HEK293 (cell line): Measurements from ENCODE around the gene TRAP1.

Experiments
- CTCF ChIA-PET: fragments of 350-600 bp; formaldehyde crosslinking; extraction: SDS; loops from one replicate; lab custom pipeline; 2021; ENCODE audit warnings: antibody characterized with exemption; lab: Yijun Ruan, JAX
- POLR2A ChIA-PET: fragments of 300-600 bp; formaldehyde crosslinking; extraction: SDS; loops from one replicate; lab custom pipeline; 2020; ENCODE audit warnings: antibody characterized with exemption, inconsistent platforms; lab: Yijun Ruan, JAX
- H3K27ac ChIP-seq: fragments of 200-500 bp; sonication (Bioruptor generic); 2 replicates; pipeline ENCODE4 v1.5.1; 2014; ENCODE audit warnings: low read depth, low read length, control low read depth, inconsistent platforms; ENCODE audit errors: extremely low read depth
- H3K36me3 ChIP-seq, 2 experiments: fragments of 200-500 bp in 1 of 2; sonication (Bioruptor generic) in 1 of 2; 1 replicate in 1 of 2; 2 replicates in 1 of 2; pipeline ENCODE4 v1.5.1; 2014 to 2017; ENCODE audit warnings: inconsistent platforms in 2 of 2, low read length in 2 of 2; ENCODE audit not compliant: control insufficient read depth in 2 of 2, insufficient read depth in 1 of 2
- H3K4me1 ChIP-seq: fragments of 200-500 bp; sonication (Bioruptor generic); 2 replicates; pipeline ENCODE4 v1.5.1; 2014; ENCODE audit warnings: mild to moderate bottlenecking, low read length, inconsistent platforms; ENCODE audit not compliant: control insufficient read depth, insufficient read depth
- H3K4me3 ChIP-seq: 2 replicates; pipeline ENCODE4 v1.5.1; 2011; ENCODE audit warnings: low read depth, mild to moderate bottlenecking, control low read depth, low read length, moderate library complexity
- H3K9me3 ChIP-seq: fragments of 200-500 bp; sonication (Bioruptor generic); 2 replicates; pipeline ENCODE4 v1.5.1; 2014; ENCODE audit warnings: low read depth, low read length, inconsistent platforms; ENCODE audit not compliant: control insufficient read depth, insufficient read depth
- FEZF1 ChIP-seq: fragments of 450-650 bp; formaldehyde crosslinking; IDR thresholded peaks from 2 replicates; pipeline ENCODE4 v1.5.1; 2016; ENCODE audit warnings: missing biosample characterization, missing genetic modification characterization
- GLI4 ChIP-seq: fragments of 450-650 bp; formaldehyde crosslinking; IDR thresholded peaks from 2 replicates; pipeline ENCODE4 v1.5.1; 2016; ENCODE audit warnings: missing biosample characterization, missing genetic modification characterization
- PRDM1 ChIP-seq: fragments of 450-650 bp; formaldehyde crosslinking; IDR thresholded peaks from 2 replicates; pipeline ENCODE4; 2016; ENCODE audit warnings: missing biosample characterization, missing genetic modification characterization
- SALL2 ChIP-seq: fragments of 450-650 bp; formaldehyde crosslinking; IDR thresholded peaks from 2 replicates; pipeline ENCODE4 v1.5.0; 2017; ENCODE audit warnings: missing biosample characterization, mild to moderate bottlenecking, missing genetic modification characterization, borderline replicate concordance
- ZBTB8A ChIP-seq: fragments of 450-650 bp; formaldehyde crosslinking; IDR thresholded peaks from 2 replicates; pipeline ENCODE4 v1.5.1; 2016; ENCODE audit warnings: missing biosample characterization, missing genetic modification characterization
- ZNF184 ChIP-seq: fragments of 450-650 bp; IDR thresholded peaks from 2 replicates; pipeline ENCODE4 v1.5.1; 2018; ENCODE audit warnings: missing biosample characterization, mild to moderate bottlenecking, missing genetic modification characterization
- ZNF23 ChIP-seq: fragments of 450-650 bp; formaldehyde crosslinking; IDR thresholded peaks from 2 replicates; pipeline ENCODE4 v1.5.1; 2016; ENCODE audit warnings: missing biosample characterization, missing genetic modification characterization, borderline replicate concordance
- ZNF660 ChIP-seq: fragments of 450-650 bp; IDR thresholded peaks from 2 replicates; pipeline ENCODE4 v1.5.1; 2018; ENCODE audit warnings: missing biosample characterization, mild to moderate bottlenecking, missing genetic modification characterization
- ZNF664 ChIP-seq: fragments of 450-650 bp; formaldehyde crosslinking; IDR thresholded peaks from 2 replicates; pipeline ENCODE4 v1.5.1; 2016; ENCODE audit warnings: missing biosample characterization, missing genetic modification characterization
- ZNF76 ChIP-seq: fragments of 450-650 bp; formaldehyde crosslinking; IDR thresholded peaks from 2 replicates; pipeline ENCODE4; 2016; ENCODE audit warnings: low read depth, missing biosample characterization, missing genetic modification characterization, borderline replicate concordance
- ZNF776 ChIP-seq: fragments of 450-650 bp; formaldehyde crosslinking; IDR thresholded peaks from 2 replicates; pipeline ENCODE4 v1.5.0; 2017; ENCODE audit warnings: missing biosample characterization, missing genetic modification characterization, borderline replicate concordance
- ZNF791 ChIP-seq: fragments of 450-650 bp; formaldehyde crosslinking; IDR thresholded peaks from 2 replicates; pipeline ENCODE4 v1.5.1; 2016; ENCODE audit warnings: missing biosample characterization, missing genetic modification characterization
- TF ChIP-seq, protein P1 (sequence below): fragments of 450-650 bp; formaldehyde crosslinking; IDR thresholded peaks from 2 replicates; pipeline ENCODE4 v1.5.1; 2016; ENCODE audit warnings: missing biosample characterization, missing genetic modification characterization
- TF ChIP-seq, protein P2 (sequence below): fragments of 450-650 bp; IDR thresholded peaks from 2 replicates; pipeline ENCODE4 v1.5.1; 2018; ENCODE audit warnings: missing biosample characterization, missing genetic modification characterization
- TF ChIP-seq, protein P3 (sequence below): fragments of 450-650 bp; formaldehyde crosslinking; IDR thresholded peaks from 2 replicates; pipeline ENCODE4 v1.5.1; 2017; ENCODE audit warnings: missing biosample characterization, missing genetic modification characterization
- TF ChIP-seq, protein P4 (sequence below): fragments of 450-650 bp; formaldehyde crosslinking; IDR thresholded peaks from 2 replicates; pipeline ENCODE4 v1.5.1; 2016; ENCODE audit warnings: missing biosample characterization, missing genetic modification characterization, borderline replicate concordance
- TF ChIP-seq, protein P5 (sequence below): fragments of 450-650 bp; formaldehyde crosslinking; IDR thresholded peaks from 2 replicates; pipeline ENCODE4 v1.5.1; 2016; ENCODE audit warnings: missing biosample characterization, missing genetic modification characterization
- TF ChIP-seq, protein P6 (sequence below): fragments of 450-650 bp; formaldehyde crosslinking; IDR thresholded peaks from 2 replicates; pipeline ENCODE4 v1.5.1; 2016; ENCODE audit warnings: missing biosample characterization, missing genetic modification characterization, low read depth
- TF ChIP-seq, protein P7 (sequence below): IDR thresholded peaks from 2 replicates; pipeline ENCODE4 v1.6.1; 2011; ENCODE audit warnings: mild to moderate bottlenecking, low read depth, low read length, borderline replicate concordance

TRAP1 gene

DNA sequence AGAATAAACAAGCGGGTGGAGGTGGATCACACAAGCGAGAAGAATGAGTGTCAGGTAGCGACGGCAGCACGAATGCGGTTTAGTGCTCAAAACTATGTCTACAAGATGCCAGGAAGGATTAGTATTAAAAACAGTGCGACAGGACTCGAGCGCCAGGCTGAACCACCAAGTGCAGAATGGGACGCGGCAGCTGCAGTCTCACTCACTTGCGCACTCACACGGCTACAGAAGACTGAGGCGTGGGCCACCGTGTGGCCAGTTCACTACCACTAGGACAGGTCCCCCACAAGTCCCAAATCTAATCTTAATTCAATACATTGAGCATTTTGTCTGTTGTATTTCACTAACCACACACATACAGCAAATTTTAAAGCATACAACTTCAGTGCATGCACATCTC is 35.7 kb upstream of the TRAP1 start:
- CTCF ChIA-PET, result no interaction called here

DNA sequence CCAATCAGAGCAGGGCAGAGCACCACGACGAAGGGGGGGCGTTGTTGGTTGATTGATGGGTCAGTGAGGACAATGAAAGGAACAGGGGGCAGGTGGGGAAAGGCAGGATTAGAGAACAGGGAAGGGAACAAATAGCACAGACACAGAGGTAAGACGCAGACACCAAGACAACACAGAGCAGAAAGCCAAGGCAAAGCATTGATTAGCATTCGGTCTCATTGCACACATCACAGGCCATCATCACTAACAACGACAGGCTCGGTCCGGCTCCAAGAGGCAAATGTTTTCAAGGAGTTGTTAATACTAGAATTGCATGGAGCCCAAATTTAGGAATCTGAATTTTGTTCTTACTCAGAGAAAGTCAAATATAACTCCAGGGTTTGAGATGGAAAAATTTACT is 34.6 kb upstream of the TRAP1 start:
- CTCF ChIA-PET, result interaction anchor here (0.6 kb wide), 1 partner anchor 19 kb away, joined by 6 read pairs; no protein-coding TSS in a partner anchor
- Histone ChIP-seq H3K4me1 (no peaks in the 10 kb centered on the region), H3K27ac (no peak overlapping the region), H3K36me3 (peaks cover 16 to 81% of the 10 kb centered on the region in 2 experiments), H3K4me3 (no peak overlapping the region)
- POLR2A ChIA-PET, result no interaction called here
- TF ChIP-seq ZNF791 (tag by site-specific recombination) (no peak), ZNF184 (tag by site-specific recombination) (no peak), ZNF76 (tag by site-specific recombination) (no peak), GLI4 (tag by site-specific recombination) (no peak), SALL2 (tag by site-specific recombination) (no peak), FEZF1 (no peak), ZNF23 (no peak), PRDM1 (no peak), ZBTB8A (tag by site-specific recombination) (no peak)
- TF ChIP-seq, protein P1, sequence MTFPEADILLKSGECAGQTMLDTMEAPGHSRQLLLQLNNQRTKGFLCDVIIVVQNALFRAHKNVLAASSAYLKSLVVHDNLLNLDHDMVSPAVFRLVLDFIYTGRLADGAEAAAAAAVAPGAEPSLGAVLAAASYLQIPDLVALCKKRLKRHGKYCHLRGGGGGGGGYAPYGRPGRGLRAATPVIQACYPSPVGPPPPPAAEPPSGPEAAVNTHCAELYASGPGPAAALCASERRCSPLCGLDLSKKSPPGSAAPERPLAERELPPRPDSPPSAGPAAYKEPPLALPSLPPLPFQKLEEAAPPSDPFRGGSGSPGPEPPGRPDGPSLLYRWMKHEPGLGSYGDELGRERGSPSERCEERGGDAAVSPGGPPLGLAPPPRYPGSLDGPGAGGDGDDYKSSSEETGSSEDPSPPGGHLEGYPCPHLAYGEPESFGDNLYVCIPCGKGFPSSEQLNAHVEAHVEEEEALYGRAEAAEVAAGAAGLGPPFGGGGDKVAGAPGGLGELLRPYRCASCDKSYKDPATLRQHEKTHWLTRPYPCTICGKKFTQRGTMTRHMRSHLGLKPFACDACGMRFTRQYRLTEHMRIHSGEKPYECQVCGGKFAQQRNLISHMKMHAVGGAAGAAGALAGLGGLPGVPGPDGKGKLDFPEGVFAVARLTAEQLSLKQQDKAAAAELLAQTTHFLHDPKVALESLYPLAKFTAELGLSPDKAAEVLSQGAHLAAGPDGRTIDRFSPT (tag by site-specific recombination), result no peak
- TF ChIP-seq, protein P2, sequence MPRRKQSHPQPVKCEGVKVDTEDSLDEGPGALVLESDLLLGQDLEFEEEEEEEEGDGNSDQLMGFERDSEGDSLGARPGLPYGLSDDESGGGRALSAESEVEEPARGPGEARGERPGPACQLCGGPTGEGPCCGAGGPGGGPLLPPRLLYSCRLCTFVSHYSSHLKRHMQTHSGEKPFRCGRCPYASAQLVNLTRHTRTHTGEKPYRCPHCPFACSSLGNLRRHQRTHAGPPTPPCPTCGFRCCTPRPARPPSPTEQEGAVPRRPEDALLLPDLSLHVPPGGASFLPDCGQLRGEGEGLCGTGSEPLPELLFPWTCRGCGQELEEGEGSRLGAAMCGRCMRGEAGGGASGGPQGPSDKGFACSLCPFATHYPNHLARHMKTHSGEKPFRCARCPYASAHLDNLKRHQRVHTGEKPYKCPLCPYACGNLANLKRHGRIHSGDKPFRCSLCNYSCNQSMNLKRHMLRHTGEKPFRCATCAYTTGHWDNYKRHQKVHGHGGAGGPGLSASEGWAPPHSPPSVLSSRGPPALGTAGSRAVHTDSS (tag by site-specific recombination), result no peak
- TF ChIP-seq, protein P3, sequence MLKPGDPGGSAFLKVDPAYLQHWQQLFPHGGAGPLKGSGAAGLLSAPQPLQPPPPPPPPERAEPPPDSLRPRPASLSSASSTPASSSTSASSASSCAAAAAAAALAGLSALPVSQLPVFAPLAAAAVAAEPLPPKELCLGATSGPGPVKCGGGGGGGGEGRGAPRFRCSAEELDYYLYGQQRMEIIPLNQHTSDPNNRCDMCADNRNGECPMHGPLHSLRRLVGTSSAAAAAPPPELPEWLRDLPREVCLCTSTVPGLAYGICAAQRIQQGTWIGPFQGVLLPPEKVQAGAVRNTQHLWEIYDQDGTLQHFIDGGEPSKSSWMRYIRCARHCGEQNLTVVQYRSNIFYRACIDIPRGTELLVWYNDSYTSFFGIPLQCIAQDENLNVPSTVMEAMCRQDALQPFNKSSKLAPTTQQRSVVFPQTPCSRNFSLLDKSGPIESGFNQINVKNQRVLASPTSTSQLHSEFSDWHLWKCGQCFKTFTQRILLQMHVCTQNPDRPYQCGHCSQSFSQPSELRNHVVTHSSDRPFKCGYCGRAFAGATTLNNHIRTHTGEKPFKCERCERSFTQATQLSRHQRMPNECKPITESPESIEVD (tag by site-specific recombination), result no peak
- TF ChIP-seq, all 188 proteins: peak for 0
- no peaks in the 10 kb centered on the region for H3K9me3 ChIP-seq

More for the DNA sequence above, 35.7 kb upstream of the TRAP1 start:
- no peaks in the 10 kb centered on the region for H3K4me1 ChIP-seq
- H3K27ac ChIP-seq, result no peak overlapping the region
- no peak overlapping the region for H3K4me3 ChIP-seq
- peaks cover 23 to 85% of the 10 kb centered on the region in 2 experiments for H3K36me3 ChIP-seq
- no peaks in the 10 kb centered on the region for H3K9me3 ChIP-seq
- POLR2A ChIA-PET, result no interaction called here
- TF ChIP-seq ZNF664 (tag by site-specific recombination), result no peak
- TF ChIP-seq ZNF776 (tag by site-specific recombination), result no peak
- TF ChIP-seq, protein P4, sequence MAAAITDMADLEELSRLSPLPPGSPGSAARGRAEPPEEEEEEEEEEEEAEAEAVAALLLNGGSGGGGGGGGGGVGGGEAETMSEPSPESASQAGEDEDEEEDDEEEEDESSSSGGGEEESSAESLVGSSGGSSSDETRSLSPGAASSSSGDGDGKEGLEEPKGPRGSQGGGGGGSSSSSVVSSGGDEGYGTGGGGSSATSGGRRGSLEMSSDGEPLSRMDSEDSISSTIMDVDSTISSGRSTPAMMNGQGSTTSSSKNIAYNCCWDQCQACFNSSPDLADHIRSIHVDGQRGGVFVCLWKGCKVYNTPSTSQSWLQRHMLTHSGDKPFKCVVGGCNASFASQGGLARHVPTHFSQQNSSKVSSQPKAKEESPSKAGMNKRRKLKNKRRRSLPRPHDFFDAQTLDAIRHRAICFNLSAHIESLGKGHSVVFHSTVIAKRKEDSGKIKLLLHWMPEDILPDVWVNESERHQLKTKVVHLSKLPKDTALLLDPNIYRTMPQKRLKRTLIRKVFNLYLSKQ (tag by site-specific recombination), result no peak
- no peak for TF ChIP-seq ZNF791 (tag by site-specific recombination)
- TF ChIP-seq, protein P5, sequence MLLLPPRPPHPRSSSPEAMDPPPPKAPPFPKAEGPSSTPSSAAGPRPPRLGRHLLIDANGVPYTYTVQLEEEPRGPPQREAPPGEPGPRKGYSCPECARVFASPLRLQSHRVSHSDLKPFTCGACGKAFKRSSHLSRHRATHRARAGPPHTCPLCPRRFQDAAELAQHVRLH (tag by site-specific recombination), result no peak
- TF ChIP-seq, protein P6, sequence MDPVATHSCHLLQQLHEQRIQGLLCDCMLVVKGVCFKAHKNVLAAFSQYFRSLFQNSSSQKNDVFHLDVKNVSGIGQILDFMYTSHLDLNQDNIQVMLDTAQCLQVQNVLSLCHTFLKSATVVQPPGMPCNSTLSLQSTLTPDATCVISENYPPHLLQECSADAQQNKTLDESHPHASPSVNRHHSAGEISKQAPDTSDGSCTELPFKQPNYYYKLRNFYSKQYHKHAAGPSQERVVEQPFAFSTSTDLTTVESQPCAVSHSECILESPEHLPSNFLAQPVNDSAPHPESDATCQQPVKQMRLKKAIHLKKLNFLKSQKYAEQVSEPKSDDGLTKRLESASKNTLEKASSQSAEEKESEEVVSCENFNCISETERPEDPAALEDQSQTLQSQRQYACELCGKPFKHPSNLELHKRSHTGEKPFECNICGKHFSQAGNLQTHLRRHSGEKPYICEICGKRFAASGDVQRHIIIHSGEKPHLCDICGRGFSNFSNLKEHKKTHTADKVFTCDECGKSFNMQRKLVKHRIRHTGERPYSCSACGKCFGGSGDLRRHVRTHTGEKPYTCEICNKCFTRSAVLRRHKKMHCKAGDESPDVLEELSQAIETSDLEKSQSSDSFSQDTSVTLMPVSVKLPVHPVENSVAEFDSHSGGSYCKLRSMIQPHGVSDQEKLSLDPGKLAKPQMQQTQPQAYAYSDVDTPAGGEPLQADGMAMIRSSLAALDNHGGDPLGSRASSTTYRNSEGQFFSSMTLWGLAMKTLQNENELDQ, result no peak
- TF ChIP-seq ZNF660 (tag by site-specific recombination), result no peak
- TF ChIP-seq, protein P7, sequence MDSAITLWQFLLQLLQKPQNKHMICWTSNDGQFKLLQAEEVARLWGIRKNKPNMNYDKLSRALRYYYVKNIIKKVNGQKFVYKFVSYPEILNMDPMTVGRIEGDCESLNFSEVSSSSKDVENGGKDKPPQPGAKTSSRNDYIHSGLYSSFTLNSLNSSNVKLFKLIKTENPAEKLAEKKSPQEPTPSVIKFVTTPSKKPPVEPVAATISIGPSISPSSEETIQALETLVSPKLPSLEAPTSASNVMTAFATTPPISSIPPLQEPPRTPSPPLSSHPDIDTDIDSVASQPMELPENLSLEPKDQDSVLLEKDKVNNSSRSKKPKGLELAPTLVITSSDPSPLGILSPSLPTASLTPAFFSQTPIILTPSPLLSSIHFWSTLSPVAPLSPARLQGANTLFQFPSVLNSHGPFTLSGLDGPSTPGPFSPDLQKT, result no peak
- TF ChIP-seq, all 188 proteins: peak for 0
